Heart left ventricle (tissue), 16 donors: ENCODE results near the gene RNF213. TPM values are rescaled to one million over a fixed set of nuclear protein-coding genes. Genes with fewer than 3 reads are reported as not detected.

Experiments used
- ATAC-seq, 4 donors: fragments of 200-7000 bp; cut with Tn5 transposase; one replicate each; pipeline ENCODE4 v1.9.1; 2020 to 2022; ENCODE audit warnings: moderate library complexity in 4 of 4, mild to moderate bottlenecking in 3 of 4, moderate number of reproducible peaks in 1 of 4
- DNase-seq, 5 donors: peaks; one replicate each; pipeline ENCODE4 v3.0.0-alpha.2; 2020
- H3K27ac ChIP-seq, 12 donors: fragments of 200-600 bp; sonication (generic) in 4 of 12; one replicate each; pipeline versions ENCODE4 v1.5.0 to v1.8.0; 2016 to 2022; ENCODE audit warnings: mild to moderate bottlenecking in 2 of 12
- H3K27me3 ChIP-seq, 9 donors: fragments of 200-600 bp; sonication (generic) in 2 of 9; one replicate each; pipeline versions ENCODE4 v1.5.1 to v1.8.0; 2016 to 2022; ENCODE audit warnings: mild to moderate bottlenecking in 3 of 9
- H3K36me3 ChIP-seq, 9 donors: fragments of 200-600 bp; sonication (generic) in 2 of 9; one replicate each; pipeline versions ENCODE4 v1.5.0 to v1.8.0; 2018 to 2022; ENCODE audit warnings: mild to moderate bottlenecking in 2 of 9
- H3K4me1 ChIP-seq, 12 donors: fragments of 200-600 bp; sonication (generic) in 4 of 12; one replicate each; pipeline versions ENCODE4 v1.5.0 to v1.8.0; 2016 to 2022; ENCODE audit warnings: mild to moderate bottlenecking in 3 of 12
- H3K4me3 ChIP-seq, 12 donors: fragments of 200-600 bp; sonication (generic) in 4 of 12; one replicate each; pipeline versions ENCODE4 v1.5.0 to v1.8.0; 2017 to 2022; ENCODE audit warnings: mild to moderate bottlenecking in 9 of 12, moderate library complexity in 4 of 12
- H3K9me3 ChIP-seq, 12 donors: fragments of 200-600 bp; sonication (generic) in 4 of 12; one replicate each; pipeline versions ENCODE4 v1.5.0 to v1.8.0; 2016 to 2022; ENCODE audit warnings: mild to moderate bottlenecking in 1 of 12
- POLR2A ChIP-seq, 2 donors: fragments of 450-650 bp; IDR thresholded peaks; one replicate each; pipeline ENCODE4 v1.6.1; 2017; ENCODE audit warnings: antibody characterized with exemption in 2 of 2, mild to moderate bottlenecking in 2 of 2, moderate library complexity in 2 of 2
- WGBS, 4 donors: extraction: QIAGEN DNeasy Blood & Tissue Kit in 2 of 4; methylation state at CpG; one replicate each; pipeline versions ENCODE4 v1.1.5 to v1.1.7; 2013 to 2018; 5-methylcytosine and 5-hydroxymethylcytosine counted together
- intact Hi-C, 10 donors: fragments of 100-400 bp; cut with DNase I; formaldehyde crosslinking; loops; one replicate each; pipeline versions ENCODE4 v1.11.1 to v1.14.2; 2022
- polyA plus RNA-seq, 2 donors: library from polyadenylated mRNA; stranded (reverse); fragments of 200-250 nt; gene quantifications; one replicate each; pipeline ENCODE4 v1.2.3, GENCODE V29; 2013
- total RNA-seq, 9 donors: library from RNA; depleted of rRNA in 2 of 9; stranded (reverse); fragments of >200 nt in 2 of 9; fragmentation: NEBNext Ultra II Directional in 3 of 9; extraction: Animal tissue kit (Norgen Biotek cat#: 25700) in 3 of 9; gene quantifications; one replicate each; pipeline versions ENCODE4 v1.1.0 to v1.2.4, GENCODE V29; 2016 to 2023
- TF ChIP-seq, protein P1 (sequence below), 12 donors: fragments of 200-600 bp; sonication (generic) in 4 of 12; IDR thresholded peaks; one replicate each; pipeline versions ENCODE4 v1.5.0 to v1.8.0; 2018 to 2022; ENCODE audit warnings: antibody characterized with exemption in 12 of 12, mild to moderate bottlenecking in 5 of 12
- donor health status: ischemic (EF 13 %, LVEDD 7.1; RV severe dilation, severe dysfunction).
- donor health status: healthy with polysubstance abuse.
- donor health status: DM: no; HTN: yes; CAD: no.
- donor health status: DM: no; HTN: no; CAD: no.
- donor health status: ischemic (EF 25% LVEDD 6.9; RV normal size, moderate dysfunction).
- donor health status: ischemic (EF 25% LVEDD 5.7; RV mildly dilated, moderate dysfunction).
- donor health status: healthy.
- donor health status: DM: yes; HTN: yes; CAD: no.
- donor health status: ischemic (EF 35%, LVEDD 5.7; RV mildly dilated, moderate dysfunction).
- donor health status: nonischemic (EF 11% LVEDD 7.7; RV severe dilation, severe dysfunction).
- donor health status: DM: yes; HTN: yes; CAD: no.
- donor health status: PGD.
- donor health status: ischemic (EF 29% LVEDD 5.4; RV normal size, mild dysfunction).
- donor health status: nonischemic (EF 23%, LVEDD 6.1; RV moderate dilation, normal function).

The RNF213 gene
- total and polyA plus RNA-seq, 11 donors = 23.1 to 167 (median 31.4) TPM

DNA sequence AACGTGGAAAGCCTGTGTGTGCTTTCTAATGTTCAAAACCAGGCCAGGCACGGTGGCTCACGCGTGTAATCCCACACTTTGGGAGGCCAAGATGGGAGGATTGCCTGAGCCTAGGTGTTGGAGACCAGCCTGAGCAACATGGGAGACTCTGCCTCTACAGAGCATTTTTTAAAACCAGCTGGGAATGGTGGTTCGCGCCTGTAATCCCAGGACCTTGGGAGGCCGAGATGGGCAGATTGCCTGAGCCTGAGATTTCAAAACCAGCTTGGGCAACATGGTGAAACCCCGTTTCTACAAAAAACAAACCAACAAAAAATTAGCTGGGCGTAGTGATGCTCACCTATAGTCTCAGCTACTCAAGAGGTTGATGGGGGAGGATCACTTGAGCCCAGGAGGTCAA, 26.4 kb downstream of the RNF213 start:
- intact Hi-C loops = no loop called here
- ATAC-seq = no peak
- Histone ChIP-seq H3K4me1 (peaks cover 0 to 30% (median 0%) of the 10 kb centered on the region in 12 donors), H3K4me3 (no peak overlapping the region), H3K27me3 (no peaks in the 10 kb centered on the region), H3K36me3 (peaks cover 0 to 99% (median 54%) of the 10 kb centered on the region in 9 donors), H3K27ac (peak overlapping the region in 1 of 12 donors; percentile 54), H3K9me3 (no peaks in the 10 kb centered on the region)
- WGBS, 4 donors = 94 to 97% (median 94%) methylated on average over 9 of the region's 9 CpGs
- TF ChIP-seq, protein P1, sequence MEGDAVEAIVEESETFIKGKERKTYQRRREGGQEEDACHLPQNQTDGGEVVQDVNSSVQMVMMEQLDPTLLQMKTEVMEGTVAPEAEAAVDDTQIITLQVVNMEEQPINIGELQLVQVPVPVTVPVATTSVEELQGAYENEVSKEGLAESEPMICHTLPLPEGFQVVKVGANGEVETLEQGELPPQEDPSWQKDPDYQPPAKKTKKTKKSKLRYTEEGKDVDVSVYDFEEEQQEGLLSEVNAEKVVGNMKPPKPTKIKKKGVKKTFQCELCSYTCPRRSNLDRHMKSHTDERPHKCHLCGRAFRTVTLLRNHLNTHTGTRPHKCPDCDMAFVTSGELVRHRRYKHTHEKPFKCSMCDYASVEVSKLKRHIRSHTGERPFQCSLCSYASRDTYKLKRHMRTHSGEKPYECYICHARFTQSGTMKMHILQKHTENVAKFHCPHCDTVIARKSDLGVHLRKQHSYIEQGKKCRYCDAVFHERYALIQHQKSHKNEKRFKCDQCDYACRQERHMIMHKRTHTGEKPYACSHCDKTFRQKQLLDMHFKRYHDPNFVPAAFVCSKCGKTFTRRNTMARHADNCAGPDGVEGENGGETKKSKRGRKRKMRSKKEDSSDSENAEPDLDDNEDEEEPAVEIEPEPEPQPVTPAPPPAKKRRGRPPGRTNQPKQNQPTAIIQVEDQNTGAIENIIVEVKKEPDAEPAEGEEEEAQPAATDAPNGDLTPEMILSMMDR (IDR thresholded peaks at IDR 0.05) = no peak
- TF ChIP-seq POLR2A (IDR thresholded peaks at IDR 0.05) = no peak
- no peak for DNase-seq

DNA sequence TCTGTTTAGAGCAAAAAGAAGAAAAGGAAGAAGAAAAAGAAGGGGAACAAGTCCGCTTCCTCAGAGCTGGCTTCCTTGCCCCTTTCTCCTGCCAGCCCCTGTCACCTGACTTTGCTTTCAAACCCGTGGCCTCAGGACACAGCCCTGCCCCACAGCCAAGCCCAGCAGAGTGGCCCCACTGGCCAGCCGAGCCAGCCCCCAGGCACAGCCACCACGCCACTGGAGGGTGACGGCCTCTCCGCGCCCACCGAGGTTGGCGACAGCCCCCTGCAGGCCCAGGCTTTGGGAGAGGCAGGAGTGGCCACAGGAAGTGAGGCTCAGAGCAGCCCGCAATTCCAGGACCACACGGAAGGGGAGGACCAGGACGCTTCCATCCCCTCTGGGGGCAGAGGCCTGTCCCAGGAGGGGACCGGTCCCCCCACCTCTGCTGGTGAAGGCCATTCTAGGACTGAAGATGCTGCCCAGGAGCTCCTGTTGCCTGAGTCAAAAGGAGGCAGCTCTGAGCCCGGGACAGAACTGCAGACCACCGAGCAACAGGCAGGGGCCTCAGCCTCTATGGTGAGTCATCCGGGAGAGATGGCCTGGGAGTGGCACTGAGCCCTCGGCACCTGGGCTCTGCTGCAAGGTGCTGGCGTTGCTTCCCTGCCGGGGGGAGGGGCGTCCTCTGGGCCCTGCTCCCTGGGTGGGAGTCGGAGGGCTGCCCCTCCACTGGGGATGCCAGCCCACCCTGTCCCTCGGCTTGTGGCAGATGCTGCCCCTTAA, 27.3 kb downstream of the RNF213 start:
- intact Hi-C loops = no loop called here
- Histone ChIP-seq H3K27ac (peak overlapping the region in 1 of 12 donors; percentile 54), H3K9me3 (no peaks in the 10 kb centered on the region), H3K36me3 (peaks cover 2 to 99% (median 61%) of the 10 kb centered on the region in 9 donors), H3K27me3 (no peaks in the 10 kb centered on the region), H3K4me1 (peaks cover 0 to 30% (median 0%) of the 10 kb centered on the region in 12 donors), H3K4me3 (no peak overlapping the region)
- TF ChIP-seq, protein P1 (IDR thresholded peaks at IDR 0.05) = no peak
- TF ChIP-seq POLR2A (IDR thresholded peaks at IDR 0.05) = no peak
- no peak for ATAC-seq
- WGBS, 4 donors = 86 to 92% (median 88%) methylated on average over 13 to 22 of the region's 22 CpGs
- no peak for DNase-seq

DNA sequence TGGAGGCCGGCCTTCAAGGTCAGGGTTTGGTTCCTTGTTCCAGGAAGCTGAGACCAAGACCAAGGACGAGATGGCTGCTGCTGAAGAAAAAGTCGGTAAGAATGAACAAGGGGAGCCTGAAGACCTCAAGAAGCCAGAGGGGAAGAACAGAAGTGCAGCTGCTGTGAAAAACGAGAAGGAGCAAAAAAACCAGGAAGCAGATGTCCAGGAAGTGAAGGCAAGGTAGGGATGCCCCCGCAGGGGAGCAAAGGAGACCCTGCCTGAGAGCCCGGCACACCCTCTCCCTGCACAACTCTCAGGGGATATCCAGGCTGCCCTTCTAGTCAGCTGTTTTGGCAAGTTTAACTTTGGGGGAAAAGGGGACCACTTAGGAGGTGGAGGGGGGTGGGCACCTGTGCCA, 29.0 kb downstream of the RNF213 start:
- no peaks in the 10 kb centered on the region for H3K9me3 ChIP-seq
- no peak overlapping the region for H3K27ac ChIP-seq
- H3K4me3 ChIP-seq = no peak overlapping the region
- ATAC-seq (no peak), DNase-seq (no peak)
- peaks cover 3 to 100% (median 76%) of the 10 kb centered on the region in 9 donors for H3K36me3 ChIP-seq
- WGBS, 4 donors = 70 to 71% (median 70%) methylated on average over 6 of the region's 6 CpGs
- H3K4me1 ChIP-seq = peaks cover 0 to 29% (median 0%) of the 10 kb centered on the region in 12 donors
- intact Hi-C loops = no loop called here
- H3K27me3 ChIP-seq = no peaks in the 10 kb centered on the region
- TF ChIP-seq, protein P1 (IDR thresholded peaks at IDR 0.05) = no peak
- TF ChIP-seq POLR2A (IDR thresholded peaks at IDR 0.05) = no peak

DNA sequence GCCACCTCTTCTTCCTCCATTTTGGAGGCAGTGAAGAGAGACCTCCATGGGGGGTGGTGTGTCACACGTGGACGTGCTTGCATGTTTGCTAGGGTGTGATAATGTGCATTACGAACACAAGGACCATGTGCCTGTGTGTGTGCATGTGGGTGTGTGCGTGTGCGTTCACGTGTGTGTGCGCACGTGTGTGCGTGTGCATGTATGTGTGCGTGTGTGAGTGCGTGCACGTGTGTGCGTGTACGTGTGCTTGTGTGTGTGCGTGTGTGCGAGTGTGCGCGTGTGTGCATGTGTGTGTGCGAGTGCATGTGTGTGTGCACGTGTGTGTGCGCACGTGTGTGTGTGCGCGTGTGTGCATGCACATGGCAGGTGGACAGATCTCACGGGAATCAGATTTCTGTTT, 29.5 kb downstream of the RNF213 start:
- TF ChIP-seq, protein P1 (IDR thresholded peaks at IDR 0.05) = no peak
- no peak for TF ChIP-seq POLR2A (IDR thresholded peaks at IDR 0.05)
- no peaks in the 10 kb centered on the region for H3K9me3 ChIP-seq
- peaks cover 0 to 23% (median 0%) of the 10 kb centered on the region in 12 donors for H3K4me1 ChIP-seq
- peaks cover 8 to 100% (median 81%) of the 10 kb centered on the region in 9 donors for H3K36me3 ChIP-seq
- no peak overlapping the region for H3K4me3 ChIP-seq
- H3K27ac ChIP-seq = no peak overlapping the region
- DNase-seq = no peak
- no peak for ATAC-seq
- 87 to 97% (median 94%) methylated on average over 25 of the region's 25 CpGs for WGBS, 4 donors
- no peaks in the 10 kb centered on the region for H3K27me3 ChIP-seq
- intact Hi-C loops = no loop called here
